Uterus (tissue), 2 donors: ENCODE measurements around the gene ING3.

Experiments used
- POLR2A ChIP-seq, 2 donors: fragments of 450-650 bp; IDR thresholded peaks; one replicate each; pipeline ENCODE4 v1.6.1; 2016; ENCODE audit warnings: antibody characterized with exemption in 2 of 2, mild to moderate bottlenecking in 1 of 2, moderate library complexity in 1 of 2
- TF ChIP-seq, protein P1 (sequence below), 4 experiments: fragments of 200-600 bp in 2 of 4; fragments of 450-650 bp in 2 of 4; sonication (generic) in 2 of 4; IDR thresholded peaks; one replicate each; pipeline ENCODE4 v1.5.1; 2016 to 2019; ENCODE audit warnings: antibody characterized with exemption in 4 of 4, mild to moderate bottlenecking in 2 of 4, moderate library complexity in 1 of 4

DNA sequence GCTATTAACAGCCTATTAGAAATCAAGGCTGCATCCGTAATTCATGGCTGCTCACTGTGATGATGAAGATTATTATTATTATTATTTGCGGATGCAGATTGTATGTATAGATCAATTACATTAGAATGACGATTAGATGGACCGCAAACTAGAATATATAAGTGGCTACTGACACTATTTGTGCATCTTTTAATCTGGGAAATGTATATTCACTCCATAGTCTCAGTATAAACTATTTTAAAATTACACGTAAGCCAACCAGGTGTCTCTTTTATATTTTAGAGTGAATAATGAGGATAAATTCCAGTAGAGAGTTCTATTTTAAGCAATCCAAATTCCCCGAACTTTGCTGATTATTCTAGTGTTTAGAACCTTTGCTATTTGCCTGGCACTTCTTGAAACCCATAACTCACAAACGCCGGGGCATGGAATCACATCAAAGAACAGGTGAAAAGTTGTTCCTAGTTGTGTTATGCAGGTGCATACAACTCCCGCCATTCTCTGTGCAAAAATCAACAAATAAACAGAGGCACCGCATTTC is 509 bp upstream of the ING3 start:
- TF ChIP-seq, protein P1, sequence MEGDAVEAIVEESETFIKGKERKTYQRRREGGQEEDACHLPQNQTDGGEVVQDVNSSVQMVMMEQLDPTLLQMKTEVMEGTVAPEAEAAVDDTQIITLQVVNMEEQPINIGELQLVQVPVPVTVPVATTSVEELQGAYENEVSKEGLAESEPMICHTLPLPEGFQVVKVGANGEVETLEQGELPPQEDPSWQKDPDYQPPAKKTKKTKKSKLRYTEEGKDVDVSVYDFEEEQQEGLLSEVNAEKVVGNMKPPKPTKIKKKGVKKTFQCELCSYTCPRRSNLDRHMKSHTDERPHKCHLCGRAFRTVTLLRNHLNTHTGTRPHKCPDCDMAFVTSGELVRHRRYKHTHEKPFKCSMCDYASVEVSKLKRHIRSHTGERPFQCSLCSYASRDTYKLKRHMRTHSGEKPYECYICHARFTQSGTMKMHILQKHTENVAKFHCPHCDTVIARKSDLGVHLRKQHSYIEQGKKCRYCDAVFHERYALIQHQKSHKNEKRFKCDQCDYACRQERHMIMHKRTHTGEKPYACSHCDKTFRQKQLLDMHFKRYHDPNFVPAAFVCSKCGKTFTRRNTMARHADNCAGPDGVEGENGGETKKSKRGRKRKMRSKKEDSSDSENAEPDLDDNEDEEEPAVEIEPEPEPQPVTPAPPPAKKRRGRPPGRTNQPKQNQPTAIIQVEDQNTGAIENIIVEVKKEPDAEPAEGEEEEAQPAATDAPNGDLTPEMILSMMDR (IDR thresholded peaks at IDR 0.05), result no peak
- no peak for TF ChIP-seq POLR2A (IDR thresholded peaks at IDR 0.05)
